Stomach smooth muscle (tissue), 2 donors: Measurements from ENCODE around the gene SLC16A12.

Experiments
- H3K27ac ChIP-seq: one replicate; pipeline ENCODE4 v1.7.0; 2013; ENCODE audit warnings: mild to moderate bottlenecking, low read length, inconsistent platforms
- H3K27me3 ChIP-seq, 2 donors: one replicate each; pipeline ENCODE4 v1.7.0; 2013; ENCODE audit warnings: low read length in 2 of 2; ENCODE audit not compliant: insufficient read depth in 2 of 2, control insufficient read depth in 1 of 2
- H3K36me3 ChIP-seq, 2 donors: one replicate each; pipeline ENCODE4 v1.7.0; 2013; ENCODE audit warnings: low read length in 2 of 2; ENCODE audit not compliant: control insufficient read depth in 2 of 2, insufficient read depth in 2 of 2
- H3K4me1 ChIP-seq: one replicate; pipeline ENCODE4 v1.7.0; 2013; ENCODE audit warnings: low read length; ENCODE audit not compliant: control insufficient read depth, insufficient read depth
- H3K4me3 ChIP-seq, 2 donors: one replicate each; pipeline ENCODE4 v1.7.0; 2013; ENCODE audit warnings: low read length in 2 of 2
- H3K9ac ChIP-seq, 2 donors: one replicate each; pipeline ENCODE4 v1.7.0; 2013; ENCODE audit warnings: low read length in 2 of 2, mild to moderate bottlenecking in 1 of 2
- H3K9me3 ChIP-seq, 2 donors: one replicate each; pipeline ENCODE4 v1.7.0; 2013; ENCODE audit warnings: low read length in 2 of 2; ENCODE audit not compliant: control insufficient read depth in 2 of 2
- donor health status: healthy.
- donor health status: Pancreatic carcinoma.

The SLC16A12 gene

GRCh38 chr10:89535171-89536012 is at the start of gene SLC16A12:
Gene SLC16A12 (minus strand): TSS chr10:89535594. CDS start chr10:89462578, 73,016 bp downstream.
- Histone ChIP-seq H3K9ac (no peak within 1 kb of the TSS), H3K9me3 (no peaks in the 10 kb centered on the region), H3K27ac (no peak within 1 kb of the TSS)

GRCh38 chr10:89582022-89582421 is 46.6 kb upstream of the SLC16A12 start:
- H3K4me1 ChIP-seq: no peaks in the 10 kb centered on the region
- no peaks in the 10 kb centered on the region for H3K9me3 ChIP-seq
- no peak overlapping the region for H3K9ac ChIP-seq
- no peaks in the 10 kb centered on the region for H3K36me3 ChIP-seq
- H3K27me3 ChIP-seq: no peaks in the 10 kb centered on the region
- no peak overlapping the region for H3K27ac ChIP-seq
- H3K4me3 ChIP-seq: no peak overlapping the region

More at GRCh38 chr10:89535171-89536012, at the start of gene SLC16A12:
- Histone ChIP-seq H3K27me3 (peaks cover 23 to 39% of the 10 kb centered on the region in 2 donors), H3K4me3 (peak within 1 kb of the TSS; percentile 9 to 57), H3K4me1 (peaks cover 6% of the 10 kb centered on the region), H3K36me3 (no peaks in the 10 kb centered on the region)

- H3K4me3 ChIP-seq: no peak overlapping the region
- no peak overlapping the region for H3K9ac ChIP-seq
- no peaks in the 10 kb centered on the region for H3K36me3 ChIP-seq
- H3K27me3 ChIP-seq: no peaks in the 10 kb centered on the region
- H3K27ac ChIP-seq: no peak overlapping the region
- no peaks in the 10 kb centered on the region for H3K4me1 ChIP-seq
- no peaks in the 10 kb centered on the region for H3K9me3 ChIP-seq
Measured at GRCh38 chr10:89580243-89580642, 44.8 kb upstream of the SLC16A12 start.

GRCh38 chr10:89576696-89577095 is 41.3 kb upstream of the SLC16A12 start:
- Histone ChIP-seq H3K36me3 (no peaks in the 10 kb centered on the region), H3K4me1 (no peaks in the 10 kb centered on the region), H3K27ac (no peak overlapping the region), H3K9me3 (no peaks in the 10 kb centered on the region), H3K27me3 (no peaks in the 10 kb centered on the region), H3K4me3 (no peak overlapping the region), H3K9ac (no peak overlapping the region)

GRCh38 chr10:89576022-89576421 is 40.6 kb upstream of the SLC16A12 start:
- Histone ChIP-seq H3K4me3 (no peak overlapping the region), H3K9ac (no peak overlapping the region), H3K27ac (no peak overlapping the region), H3K4me1 (no peaks in the 10 kb centered on the region), H3K9me3 (no peaks in the 10 kb centered on the region), H3K27me3 (no peaks in the 10 kb centered on the region), H3K36me3 (no peaks in the 10 kb centered on the region)

- Histone ChIP-seq H3K36me3 (no peaks in the 10 kb centered on the region), H3K9ac (no peak overlapping the region), H3K4me3 (no peak overlapping the region), H3K4me1 (no peaks in the 10 kb centered on the region), H3K27ac (no peak overlapping the region), H3K27me3 (no peaks in the 10 kb centered on the region), H3K9me3 (no peaks in the 10 kb centered on the region)
Measured at GRCh38 chr10:89575031-89575430, 39.6 kb upstream of the SLC16A12 start.

GRCh38 chr10:89574368-89574767 is 39.0 kb upstream of the SLC16A12 start:
- Histone ChIP-seq H3K9ac (no peak overlapping the region), H3K27me3 (no peaks in the 10 kb centered on the region), H3K4me3 (no peak overlapping the region), H3K9me3 (no peaks in the 10 kb centered on the region), H3K36me3 (no peaks in the 10 kb centered on the region), H3K27ac (no peak overlapping the region), H3K4me1 (no peaks in the 10 kb centered on the region)

- no peaks in the 10 kb centered on the region for H3K36me3 ChIP-seq
- H3K4me3 ChIP-seq: no peak overlapping the region
- no peak overlapping the region for H3K27ac ChIP-seq
- H3K4me1 ChIP-seq: no peaks in the 10 kb centered on the region
- H3K9ac ChIP-seq: no peak overlapping the region
- H3K27me3 ChIP-seq: no peaks in the 10 kb centered on the region
- H3K9me3 ChIP-seq: no peaks in the 10 kb centered on the region
Measured at GRCh38 chr10:89567576-89568245, 32.3 kb upstream of the SLC16A12 start.

- Histone ChIP-seq H3K4me3 (no peak overlapping the region), H3K27ac (no peak overlapping the region)
Measured at GRCh38 chr10:89566992-89567391, 31.6 kb upstream of the SLC16A12 start.

GRCh38 chr10:89566095-89566950 is 30.9 kb upstream of the SLC16A12 start:
- Histone ChIP-seq H3K4me1 (no peaks in the 10 kb centered on the region), H3K27ac (no peak overlapping the region), H3K4me3 (no peak overlapping the region), H3K9ac (no peak overlapping the region), H3K9me3 (no peaks in the 10 kb centered on the region), H3K27me3 (no peaks in the 10 kb centered on the region), H3K36me3 (no peaks in the 10 kb centered on the region)

More at GRCh38 chr10:89566992-89567391, 31.6 kb upstream of the SLC16A12 start:
- Histone ChIP-seq H3K36me3 (no peaks in the 10 kb centered on the region), H3K27me3 (no peaks in the 10 kb centered on the region), H3K9ac (no peak overlapping the region), H3K9me3 (no peaks in the 10 kb centered on the region), H3K4me1 (no peaks in the 10 kb centered on the region)
